Inferior parietal cortex (tissue), 1 donor: ENCODE measurements around the gene ASPHD1.
"Not testable (repeated sequence)": the region's sequence is repeated elsewhere in the genome, so short reads cannot be mapped to it uniquely, and the experiment has no call there.

Experiments used
- DNase-seq: peaks from one replicate; pipeline ENCODE4 v3.0.0-alpha.2; 2016; ENCODE audit errors: extremely low spot score

Gene ASPHD1

DNA sequence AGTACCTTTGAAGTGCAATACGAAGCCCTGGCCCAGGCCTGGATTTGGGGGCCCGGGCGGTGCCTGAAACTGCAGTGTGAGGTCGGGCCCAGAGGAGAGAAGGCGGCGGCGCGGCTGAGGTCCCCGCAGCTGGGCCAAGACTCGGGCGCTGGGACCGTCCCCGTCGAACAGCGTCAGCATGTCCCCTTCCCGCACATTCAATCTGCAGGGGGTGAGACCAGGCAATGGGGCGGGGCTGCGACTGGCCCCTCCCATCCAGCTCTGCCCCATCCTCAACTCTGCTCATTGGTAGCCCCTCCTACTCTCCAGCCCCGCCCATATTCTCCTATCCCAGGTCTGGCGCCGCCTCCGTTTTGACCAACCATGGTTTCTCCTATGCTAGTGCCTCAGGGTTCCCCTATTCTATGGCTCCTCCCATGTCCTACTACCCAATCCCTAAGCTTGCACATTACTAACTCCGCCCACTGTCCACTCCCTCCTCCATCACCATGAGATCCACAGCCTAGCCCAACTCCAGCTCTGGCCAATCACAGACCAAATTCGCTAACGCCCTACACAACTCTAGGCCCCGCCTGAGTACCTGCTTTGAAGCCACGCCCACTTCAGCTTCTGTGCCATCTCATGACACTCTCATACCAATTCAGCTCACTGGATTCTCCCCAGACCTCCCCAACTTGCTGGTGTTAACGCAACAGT, 22.9 kb upstream of the ASPHD1 start:
- no peak for DNase-seq

DNA sequence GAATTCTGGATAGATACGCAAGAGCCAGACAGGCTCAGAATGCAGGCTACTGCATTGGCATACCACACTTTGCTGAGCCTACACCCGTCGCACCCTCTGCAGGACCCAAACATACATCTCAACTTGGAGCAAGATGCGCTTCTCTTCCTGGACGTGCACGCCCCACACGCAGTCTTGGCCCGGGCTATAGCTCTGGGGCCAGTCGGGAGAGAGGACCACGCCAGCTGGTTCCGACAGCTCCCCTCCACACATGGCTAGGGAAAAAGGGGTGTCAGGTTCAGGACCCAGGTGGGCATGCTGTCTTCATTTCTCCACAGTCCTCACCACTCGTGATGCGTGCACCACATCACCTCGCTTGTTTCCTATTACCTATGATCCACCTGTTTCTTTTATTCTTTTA, 22.1 kb upstream of the ASPHD1 start:
- DNase-seq = no peak

DNA sequence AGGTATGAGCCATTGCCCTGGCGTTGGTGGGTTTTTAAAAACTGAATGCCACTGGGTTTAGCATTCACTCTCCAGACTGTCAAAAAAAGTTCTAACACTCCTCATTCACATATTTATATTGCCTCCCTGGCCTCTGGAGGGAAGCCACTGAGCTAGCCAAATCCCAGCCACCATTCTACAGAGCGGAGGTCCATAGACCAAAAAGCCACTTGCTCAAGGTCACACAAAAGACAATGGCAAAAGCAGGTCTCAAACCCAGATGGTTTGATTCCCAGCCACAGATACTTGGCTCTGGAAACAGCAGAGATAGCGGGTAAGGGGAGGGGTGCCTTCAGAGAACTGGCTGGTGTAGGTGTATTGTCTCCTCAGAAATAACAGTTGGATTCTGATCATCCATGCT, 19.2 kb upstream of the ASPHD1 start:
- no peak for DNase-seq

DNA sequence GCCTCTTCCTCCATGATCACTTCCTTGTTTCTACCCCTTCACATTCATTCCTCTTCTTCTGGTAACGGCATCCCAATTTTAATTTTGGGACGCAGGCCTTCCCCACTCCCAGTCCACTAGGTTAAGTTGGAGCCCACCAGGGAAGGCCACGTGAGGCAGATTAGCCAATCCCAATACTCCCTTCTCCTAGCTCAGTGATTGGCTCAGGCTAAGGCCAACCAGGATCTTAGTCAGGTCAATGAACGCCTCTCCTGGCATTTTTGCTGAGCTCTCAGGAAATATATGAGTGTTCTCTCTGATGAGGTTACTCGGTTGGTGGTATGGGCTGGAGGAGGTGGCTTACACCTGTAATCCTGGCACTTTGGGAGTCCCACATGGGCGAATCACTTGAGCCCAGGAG, 16.3 kb upstream of the ASPHD1 start:
- no peak for DNase-seq

DNA sequence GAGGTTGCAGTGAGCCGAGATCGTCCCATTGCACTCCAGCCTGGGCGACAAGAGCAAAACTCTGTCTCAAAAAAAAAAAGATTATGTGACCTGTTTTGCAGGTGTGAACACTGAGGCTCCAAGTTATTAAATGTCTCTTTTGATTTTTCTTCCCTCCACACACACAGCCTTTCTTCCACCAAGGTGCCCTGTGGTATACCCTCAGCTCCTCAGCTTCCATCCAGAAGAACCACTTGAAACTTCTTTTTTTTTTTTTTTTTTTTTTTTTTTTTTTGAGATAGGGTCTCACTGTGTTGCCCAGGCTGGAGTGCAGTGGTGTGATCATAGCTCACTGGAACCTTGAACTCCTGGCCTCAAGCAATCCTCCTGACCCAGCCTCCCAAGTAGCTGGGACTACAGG, 10.9 kb upstream of the ASPHD1 start:
- not testable (repeated sequence) for DNase-seq

DNA sequence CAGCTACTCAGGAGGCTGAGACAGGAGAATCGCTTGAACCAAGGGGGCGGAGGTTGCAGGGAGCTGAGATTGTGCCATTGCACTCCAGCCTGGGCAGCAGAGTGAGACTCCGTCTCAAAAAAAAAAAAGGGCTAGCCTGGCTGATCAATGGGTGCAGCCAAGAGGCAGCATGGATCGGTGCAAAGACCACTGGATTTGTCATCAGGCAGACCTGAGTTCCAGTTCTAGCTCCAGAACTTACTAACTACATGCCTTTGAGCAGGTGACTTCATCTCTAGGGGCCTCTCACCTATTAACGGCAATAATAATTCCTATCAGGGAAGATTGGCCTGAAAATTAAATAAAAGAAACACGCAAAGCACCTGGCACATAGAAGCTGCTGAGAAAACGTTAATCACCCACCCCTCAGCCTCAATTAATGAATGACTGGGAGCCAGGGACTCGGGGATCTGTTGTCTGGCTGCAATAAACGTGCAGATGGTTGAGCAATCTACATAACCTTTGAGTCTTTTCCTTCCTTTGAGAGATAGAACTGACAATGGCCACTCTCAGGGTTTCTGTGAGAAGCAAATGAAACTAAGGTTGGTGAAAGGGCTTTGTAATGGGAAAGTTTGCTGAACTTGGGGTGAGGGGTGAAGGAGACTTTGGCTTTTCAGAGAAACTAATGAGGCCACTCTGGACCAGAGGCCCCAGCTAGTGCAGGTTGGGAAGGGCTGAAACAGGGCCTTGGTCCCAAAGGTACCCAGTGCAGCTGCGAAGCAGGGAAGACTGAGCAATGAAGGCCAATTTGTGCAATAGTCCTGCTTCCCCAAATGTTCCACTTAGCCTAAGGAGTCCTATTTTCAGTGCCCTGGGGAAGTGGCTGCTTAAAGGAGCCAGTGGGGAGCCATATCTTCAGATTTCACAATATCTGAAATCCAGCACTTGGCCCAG, 8.5 kb upstream of the ASPHD1 start:
- DNase-seq = no peak

DNA sequence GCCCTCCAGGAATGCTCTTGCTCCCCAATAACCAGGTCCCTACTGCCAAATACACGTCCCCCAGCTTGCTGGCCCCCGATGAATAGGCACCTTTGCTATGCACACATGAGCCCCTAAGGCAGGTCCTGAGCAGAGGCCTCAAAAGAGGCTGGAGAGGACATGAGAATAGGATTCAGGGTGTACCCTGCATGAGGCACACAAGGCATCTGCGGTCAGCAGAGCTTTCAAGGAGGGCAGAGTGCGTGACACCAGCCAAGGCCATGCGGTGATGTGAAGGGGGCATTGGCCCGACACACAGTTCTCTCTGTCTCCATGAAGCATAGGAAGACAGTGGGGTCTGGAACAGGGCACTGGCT, 7.9 kb upstream of the ASPHD1 start:
- DNase-seq = no peak

DNA sequence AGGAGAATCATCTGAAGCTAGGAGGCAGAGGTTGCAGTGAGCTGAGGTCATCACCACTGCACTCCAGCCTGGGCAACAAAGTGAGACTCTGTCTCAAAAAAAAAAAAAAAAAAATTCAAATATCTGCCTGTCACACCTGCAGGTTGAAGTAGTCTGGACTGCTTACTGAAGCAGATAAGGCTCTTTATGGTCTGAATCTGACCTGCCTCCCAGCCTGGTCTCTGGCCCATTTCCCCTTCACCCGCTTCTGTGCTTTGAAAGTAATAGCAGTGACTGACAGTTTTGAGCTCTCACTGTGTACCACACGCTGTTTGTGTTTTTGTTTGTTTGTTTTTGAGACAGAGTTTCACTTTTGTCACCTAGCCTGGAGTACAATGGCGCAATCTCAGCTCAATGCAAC, 6.7 kb upstream of the ASPHD1 start:
- no peak for DNase-seq

DNA sequence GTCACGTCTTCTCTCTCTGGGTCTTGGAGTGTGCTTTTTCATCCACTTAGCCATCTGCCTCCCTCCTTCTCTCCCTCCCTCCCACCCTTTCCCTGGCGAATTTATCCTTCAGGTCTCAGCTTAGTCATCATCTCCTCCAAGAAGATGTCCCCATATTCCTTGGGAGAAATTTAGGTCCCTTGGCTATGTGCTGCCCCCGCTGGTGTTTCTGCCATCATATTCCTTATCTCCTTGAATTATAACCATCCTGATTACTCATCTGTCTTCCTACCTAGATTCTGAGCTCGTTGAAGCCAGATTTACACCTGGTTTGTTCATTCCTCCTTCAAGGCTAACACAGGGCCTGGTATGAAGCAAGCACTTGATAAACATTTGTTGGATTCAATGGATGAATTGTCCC, 5.9 kb upstream of the ASPHD1 start:
- DNase-seq = no peak

DNA sequence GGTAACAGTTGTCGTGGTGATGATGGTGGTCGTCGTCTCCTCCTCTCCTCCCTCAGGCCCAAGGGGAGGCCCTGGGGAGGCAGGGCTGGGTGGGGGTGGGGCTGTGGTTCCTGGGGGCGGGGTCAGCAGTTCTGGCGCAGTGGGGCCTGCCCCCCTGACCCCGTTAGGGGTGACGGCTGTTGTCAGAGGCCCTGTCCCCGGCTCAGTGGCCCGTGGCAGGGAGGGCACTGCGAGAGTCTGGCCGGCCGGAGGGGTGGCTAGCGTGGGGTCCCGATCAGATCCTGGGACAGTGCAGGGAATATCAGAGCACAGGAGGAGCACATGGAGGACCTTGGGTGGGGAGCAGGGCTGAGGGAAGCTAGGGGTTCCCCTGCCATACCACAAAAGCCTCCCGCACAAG, 3.4 kb upstream of the ASPHD1 start:
- DNase-seq = no peak

DNA sequence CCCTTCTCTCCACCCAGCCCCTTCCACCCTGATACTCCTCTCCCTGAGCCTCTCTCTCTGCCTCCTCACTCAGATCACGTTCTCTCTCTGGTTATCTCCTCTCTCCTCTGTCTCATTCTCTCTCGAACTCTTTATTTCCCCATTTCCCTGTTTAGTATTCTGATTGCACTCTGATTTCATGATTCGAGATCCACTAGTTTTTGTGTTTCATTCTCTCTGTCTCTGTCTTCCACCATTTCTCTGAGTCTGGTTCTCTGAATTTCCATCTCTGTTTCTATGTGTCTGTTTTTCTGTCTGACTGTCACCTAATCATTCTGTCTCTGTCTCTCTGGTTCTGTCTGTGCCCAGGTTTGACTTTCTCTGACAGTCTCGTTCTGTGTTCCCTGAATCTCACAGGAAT, 3.0 kb upstream of the ASPHD1 start:
- DNase-seq = no peak

DNA sequence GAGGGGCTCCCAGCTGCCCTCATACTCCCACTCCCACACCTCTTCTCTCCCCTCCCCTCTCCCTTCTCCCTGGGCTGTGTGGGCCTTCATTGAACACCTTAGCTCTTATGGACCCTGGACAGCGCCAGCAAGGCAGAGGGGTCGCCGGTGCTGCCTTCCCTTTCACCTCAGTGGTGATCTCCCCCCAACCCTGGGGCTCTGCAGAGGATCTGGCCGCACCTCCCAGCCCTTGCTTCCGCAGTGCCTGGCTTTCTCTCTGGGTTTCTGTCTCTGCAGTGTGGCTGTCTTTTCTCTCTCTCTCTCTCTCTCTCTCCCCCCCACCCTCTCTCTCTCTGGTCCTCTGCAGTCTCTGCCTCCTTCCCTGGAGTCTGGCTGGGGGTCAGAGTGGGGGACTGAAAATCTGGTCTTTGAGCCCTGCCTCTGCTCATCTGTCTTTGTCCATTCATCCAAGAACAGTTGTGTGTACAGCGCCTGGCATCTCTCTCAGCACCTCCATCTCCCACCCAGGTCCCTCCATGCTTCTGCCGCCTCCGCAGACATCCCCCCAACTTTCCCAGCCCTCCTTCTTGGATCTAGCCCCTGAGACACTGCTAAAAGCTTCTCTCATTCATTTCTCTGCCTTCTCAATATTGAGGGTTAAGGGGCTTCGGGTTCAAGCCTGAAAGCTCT, 2.0 kb upstream of the ASPHD1 start:
- DNase-seq = no peak

DNA sequence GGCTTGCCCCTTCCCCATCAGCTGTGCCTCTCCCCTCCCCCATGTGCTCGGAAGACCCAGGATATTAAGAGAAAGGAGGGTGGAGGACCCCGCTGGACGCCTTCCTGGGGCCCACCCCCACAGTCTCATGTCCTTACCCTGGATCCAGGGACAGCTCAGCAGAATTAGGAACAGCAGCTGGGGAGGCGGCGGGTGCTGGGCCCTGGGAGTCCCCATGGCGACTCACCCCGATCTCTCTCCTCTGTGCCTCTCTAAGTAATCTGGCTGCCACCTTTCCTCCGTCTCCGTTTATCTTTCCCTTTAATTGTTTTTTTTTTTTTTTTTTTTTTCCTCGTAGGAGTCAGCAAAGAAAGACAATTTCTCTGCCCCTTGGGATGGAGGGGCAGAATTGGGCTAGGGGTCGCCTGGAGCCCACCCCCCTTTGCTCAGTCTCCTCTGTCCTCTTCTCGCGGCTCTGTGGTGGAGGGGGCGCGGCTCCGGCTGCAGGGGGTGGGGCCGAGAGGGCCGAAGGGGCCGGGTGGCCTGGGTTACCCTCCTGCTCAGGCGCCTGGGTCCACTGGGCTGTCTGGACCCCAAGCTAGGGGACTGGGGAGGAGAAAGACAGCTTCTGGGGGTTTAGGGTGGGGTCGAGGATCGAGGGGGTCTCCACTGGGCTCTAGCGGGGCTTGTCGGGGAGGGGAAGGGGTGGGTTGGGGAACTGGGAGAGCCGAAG, 1.3 kb upstream of the ASPHD1 start:
- no peak for DNase-seq

DNA sequence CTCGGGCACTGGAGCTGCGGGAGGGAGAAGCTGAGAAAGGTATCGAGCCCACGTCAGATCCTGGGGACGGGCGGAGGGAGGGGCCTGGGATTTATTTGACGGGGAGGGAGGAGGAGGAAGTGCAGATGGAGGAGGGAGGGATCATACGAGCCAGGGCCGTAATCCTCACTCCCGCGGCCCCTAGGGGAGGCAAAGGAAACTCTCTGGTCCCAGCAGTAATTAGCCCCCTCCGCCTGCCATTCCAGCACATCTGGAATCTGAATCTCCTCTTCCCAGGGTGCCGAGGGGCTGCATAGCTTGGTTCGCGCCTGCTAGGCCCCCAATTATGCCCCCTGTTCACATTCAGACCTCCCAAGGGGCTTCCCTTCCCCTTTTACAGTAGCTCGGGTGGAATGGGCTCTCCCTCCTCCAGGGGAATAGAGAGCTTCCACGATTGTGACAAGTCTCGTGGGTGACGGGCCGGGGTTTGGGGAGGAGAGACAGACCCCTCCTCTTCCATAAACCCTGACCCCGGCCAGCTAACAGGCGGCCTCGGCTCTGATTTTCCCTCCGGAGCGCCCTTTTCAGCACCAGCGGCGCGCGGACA, 679 bp upstream of the ASPHD1 start, which contains the start of gene SEZ6L2:
TSS of gene SEZ6L2 (minus strand) at position 35 of the 586 bp plus-strand sequence. CDS start 531 bp downstream, outside the sequence.
- peak; percentile 74 for DNase-seq

DNA sequence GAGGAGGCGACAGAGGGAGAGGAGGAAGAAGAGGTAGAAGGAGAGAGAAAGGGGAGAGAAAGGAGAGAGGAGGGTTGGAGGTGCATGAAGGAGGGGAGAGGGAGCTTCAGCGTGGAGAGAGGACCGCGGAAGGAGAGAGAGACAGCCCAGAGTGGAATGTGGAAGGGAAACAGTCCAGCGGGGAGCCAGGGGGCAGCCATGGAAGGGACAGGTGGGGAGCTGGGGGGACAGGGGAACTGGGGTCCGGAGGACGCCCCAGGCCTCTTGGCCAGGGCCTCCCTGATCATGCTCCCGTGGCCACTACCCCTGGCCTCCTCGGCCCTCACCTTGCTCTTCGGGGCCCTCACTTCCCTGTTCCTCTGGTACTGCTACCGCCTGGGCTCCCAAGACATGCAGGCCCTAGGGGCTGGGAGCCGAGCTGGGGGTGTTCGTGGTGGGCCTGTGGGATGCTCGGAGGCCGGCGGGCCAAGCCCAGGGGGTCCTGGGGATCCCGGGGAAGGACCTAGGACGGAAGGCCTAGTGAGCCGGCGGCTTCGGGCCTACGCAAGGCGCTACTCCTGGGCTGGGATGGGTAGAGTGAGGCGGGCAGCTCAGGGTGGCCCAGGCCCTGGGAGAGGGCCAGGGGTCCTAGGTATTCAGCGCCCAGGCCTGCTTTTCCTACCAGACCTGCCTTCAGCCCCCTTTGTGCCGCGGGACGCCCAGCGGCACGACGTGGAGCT, 759 bp downstream of the ASPHD1 start:
- DNase-seq = no peak

DNA sequence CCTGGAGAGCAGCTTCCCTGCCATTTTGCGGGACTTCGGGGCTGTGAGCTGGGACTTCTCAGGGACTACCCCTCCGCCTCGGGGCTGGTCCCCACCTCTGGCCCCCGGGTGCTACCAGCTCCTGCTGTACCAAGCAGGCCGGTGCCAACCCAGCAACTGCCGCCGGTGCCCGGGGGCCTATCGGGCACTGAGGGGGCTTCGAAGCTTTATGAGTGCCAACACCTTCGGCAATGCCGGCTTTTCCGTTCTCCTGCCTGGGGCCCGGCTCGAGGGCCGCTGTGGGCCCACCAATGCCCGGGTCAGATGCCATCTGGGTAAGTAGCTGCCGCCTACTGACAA, 1.3 kb downstream of the ASPHD1 start:
- DNase-seq = no peak

DNA sequence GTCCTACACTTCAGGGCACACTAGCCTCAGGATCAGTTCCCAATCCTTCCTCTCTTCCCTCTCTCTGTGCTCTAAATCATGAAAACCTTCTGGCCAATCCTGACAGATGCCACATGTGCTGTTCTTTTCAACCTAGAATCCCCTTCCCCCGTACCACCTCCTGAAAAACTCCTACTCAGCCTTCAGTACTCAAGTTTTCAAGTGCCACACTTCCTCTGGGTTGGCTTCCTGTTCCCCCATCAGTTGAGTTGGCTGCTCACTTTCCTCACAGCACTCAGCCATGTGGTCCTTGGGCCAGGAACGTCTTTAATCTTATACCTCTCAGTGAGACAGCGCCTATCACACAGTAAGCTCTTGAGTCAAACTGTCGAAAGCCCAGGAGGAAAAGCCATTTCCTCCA, 3.3 kb downstream of the ASPHD1 start:
- DNase-seq = no peak

DNA sequence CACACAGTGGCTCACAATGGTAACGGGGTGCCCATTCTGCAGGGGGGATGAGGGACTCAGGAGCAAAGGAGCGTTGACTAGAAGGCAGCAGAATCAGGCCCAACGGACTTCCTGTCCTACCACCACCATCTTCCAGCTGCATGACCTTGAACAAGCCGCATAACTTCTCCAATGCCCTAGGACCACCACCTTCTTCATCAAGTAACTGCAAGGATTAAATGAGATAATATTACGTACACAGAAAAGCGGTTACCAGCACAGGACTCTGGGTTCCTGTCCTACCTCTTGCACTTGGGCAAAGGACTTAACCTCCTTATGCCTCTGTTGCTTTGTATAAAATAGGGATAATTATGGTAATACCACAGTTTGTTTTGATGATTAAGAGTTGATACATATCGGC, 4.7 kb downstream of the ASPHD1 start:
- no peak for DNase-seq

DNA sequence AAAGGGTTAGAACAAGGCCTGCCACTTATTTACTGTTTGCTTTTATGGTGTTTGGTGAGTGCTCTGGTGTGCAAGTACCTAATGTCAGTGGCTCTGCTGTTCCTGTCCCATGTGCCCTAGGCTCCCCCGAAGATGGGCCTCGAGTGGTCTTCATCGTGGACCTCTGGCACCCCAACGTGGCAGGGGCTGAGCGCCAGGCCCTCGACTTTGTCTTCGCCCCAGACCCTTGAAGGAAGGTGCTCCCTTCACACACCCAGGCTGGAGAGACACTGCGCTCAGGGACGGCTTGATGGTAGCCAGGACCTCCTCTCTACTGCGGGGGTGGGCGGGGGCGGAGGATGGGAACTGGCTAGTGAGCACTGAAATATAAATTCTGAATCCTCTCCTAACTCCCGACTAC, 5.4 kb downstream of the ASPHD1 start:
- DNase-seq = no peak

DNA sequence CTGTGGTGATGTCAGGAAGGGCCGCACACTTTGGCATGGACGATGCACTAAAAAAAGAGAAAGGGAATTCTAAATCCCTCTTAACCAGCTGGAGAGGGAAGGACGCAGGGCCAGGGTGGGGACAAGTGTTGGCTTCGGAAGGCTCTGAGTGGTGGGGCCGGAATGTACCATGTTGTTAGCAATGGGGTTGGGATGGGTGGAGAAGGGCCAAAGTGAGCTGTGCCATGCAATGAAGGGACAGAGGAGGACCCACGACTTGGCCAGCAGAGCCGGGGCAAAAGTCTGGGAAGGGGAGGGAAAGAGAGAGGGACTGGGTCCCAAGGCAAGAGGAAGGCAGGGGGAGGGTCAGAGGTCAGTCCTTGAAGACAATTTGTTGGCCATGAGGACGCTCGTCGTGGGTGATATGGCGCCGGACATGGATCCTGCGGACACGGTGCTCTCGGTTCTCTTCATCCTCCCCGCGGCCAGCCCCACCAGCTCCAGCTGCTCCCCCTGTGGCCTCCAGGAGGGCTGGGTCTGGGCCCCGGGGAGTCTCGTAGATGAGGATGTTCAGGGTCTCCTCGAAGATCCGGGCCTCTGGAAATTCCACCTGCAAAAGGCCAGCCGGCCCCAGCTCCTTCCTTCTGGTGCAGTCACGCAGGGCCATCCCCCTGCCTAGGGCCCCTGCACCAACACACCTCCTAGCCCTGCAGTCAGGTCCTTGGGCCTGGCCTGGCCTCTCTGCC, 6.4 kb downstream of the ASPHD1 start:
- DNase-seq = no peak
